ENCODE measurements around the gene KCNJ8.
"Not testable (repeated sequence)": the region's sequence is repeated elsewhere in the genome, so short reads cannot be mapped to it uniquely, and the experiment has no call there.

Gene KCNJ8

DNA sequence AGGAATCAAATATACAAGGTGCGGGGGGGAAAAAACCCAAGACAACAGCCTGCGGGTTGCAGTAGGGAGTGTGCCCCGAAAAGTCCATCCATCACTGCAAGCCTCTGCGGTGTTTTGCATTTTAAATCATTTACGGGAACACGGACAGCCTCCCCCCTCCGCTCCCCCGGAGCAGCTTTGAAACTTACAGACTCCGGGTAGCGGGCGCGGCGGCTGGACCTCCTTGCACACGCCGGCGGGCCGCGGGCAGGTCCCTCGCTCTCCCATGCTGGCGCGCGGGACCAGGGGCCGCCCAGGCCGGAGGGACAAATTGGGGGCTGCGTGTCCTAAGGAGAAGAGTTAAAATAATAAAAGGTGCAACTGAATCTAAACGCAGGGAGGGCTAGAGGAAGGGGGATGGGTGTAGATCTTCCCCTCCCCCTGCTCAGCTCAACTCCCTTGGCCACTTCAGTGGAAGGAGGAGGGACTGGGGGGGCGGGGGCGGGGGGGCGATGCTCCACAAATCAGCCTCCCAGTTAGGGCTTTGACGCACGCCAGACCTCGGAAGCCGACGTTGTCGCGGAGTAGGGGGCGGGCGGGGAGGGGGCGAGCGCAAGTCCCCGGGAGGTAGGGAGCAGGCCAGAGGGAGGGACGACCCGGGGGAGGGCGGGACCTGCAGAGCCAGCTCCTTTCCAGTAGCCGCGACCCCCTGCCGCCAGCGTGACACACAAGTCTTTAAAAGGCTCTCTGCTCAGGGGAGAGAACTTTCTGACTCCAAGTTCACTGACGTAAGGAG, at the start of gene KCNJ8:
TSS of gene KCNJ8 (minus strand) at position 349 of the 775 bp plus-strand sequence. CDS start 1,090 bp downstream, outside the sequence.
- peak; percentile 7 for DNase-seq (ENCODE audit: low read depth, low spot score)

- no peak for DNase-seq (ENCODE audit: low read depth, low spot score)
Measured at GRCh38 chr12:21823581-21823980, 49.1 kb upstream of the KCNJ8 start.

DNA sequence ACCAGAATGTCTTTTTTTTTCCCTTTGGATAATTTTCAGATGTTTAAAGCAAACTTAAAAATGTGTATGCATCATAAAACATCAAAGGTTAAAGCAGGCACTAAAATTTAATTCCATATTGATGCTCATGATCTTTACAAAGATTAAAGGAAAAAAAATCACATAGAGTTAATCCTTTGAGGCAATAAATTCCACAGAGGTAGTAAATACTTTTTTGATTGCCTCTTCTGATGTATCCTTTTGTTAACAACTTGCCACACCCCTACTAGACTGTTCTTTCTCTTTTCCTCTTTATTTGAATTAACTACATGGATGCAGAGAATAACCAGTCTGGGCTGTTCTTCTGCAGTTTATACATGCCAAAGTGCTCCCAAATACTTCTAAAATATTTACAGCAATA, 45.2 kb upstream of the KCNJ8 start:
- DNase-seq (ENCODE audit: low read depth, low spot score) = no peak

GRCh38 chr12:21819236-21819635, 44.7 kb upstream of the KCNJ8 start:
- no peak for DNase-seq (ENCODE audit: low read depth, low spot score)

- no peak for DNase-seq (ENCODE audit: low read depth, low spot score)
Measured at GRCh38 chr12:21818627-21819026, 44.1 kb upstream of the KCNJ8 start.

DNA sequence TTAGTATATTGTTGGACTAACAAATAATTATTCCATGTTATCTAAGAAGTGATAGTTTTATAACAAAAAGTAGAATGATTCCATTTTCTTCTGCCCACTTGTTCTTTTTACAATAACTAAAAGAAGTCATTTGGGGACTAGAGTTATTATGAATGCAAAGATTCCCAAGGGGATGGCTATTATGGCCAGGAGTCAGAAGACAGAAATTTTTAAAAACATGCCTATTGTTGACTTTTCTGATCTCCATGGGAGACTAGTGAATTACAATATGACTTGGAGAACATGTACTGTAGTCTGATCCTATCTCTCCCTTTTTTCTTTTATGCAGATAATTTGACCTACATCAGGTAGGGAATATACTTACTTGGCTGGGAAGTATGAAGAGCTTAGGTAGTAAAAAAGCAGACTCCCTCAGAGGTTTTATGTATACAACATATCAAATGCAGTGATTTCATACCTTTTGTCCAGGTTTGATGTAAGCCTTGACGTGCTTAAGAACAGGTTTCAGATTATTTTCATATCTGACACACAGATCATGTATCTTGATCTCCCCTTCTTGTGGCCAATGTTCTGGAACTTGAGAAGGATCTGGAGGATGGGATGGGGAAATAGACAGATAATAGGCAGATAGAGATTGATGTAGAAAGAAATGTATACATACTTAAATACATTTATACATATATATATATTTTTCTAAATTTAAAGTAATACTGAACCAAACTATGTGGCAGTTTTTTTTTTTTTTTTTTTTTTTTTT, 41.0 kb upstream of the KCNJ8 start:
- DNase-seq (ENCODE audit: low read depth, low spot score) = no peak

GRCh38 chr12:21814814-21815213, 40.3 kb upstream of the KCNJ8 start:
- DNase-seq (ENCODE audit: low read depth, low spot score) = no peak

GRCh38 chr12:21814327-21814726, 39.8 kb upstream of the KCNJ8 start:
- no peak for DNase-seq (ENCODE audit: low read depth, low spot score)

DNA sequence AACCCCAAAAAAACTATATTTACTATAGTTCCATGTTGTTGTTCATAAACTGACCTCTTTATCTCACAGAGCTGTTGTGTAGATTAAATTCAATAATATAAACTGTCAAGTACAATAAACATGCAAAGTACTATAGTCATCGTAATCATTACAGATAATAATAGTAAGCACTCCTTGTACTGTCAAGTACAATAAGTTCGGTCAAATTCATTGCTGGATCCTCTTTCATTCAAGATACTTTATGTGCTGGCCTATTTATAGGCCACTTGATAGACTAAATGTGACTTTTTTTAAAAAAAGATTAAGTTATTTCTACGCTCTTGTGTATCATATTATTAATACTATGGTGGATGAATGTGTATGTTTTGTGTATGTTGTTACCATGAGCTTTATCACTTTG, 39.2 kb upstream of the KCNJ8 start:
- no peak for DNase-seq (ENCODE audit: low read depth, low spot score)

DNA sequence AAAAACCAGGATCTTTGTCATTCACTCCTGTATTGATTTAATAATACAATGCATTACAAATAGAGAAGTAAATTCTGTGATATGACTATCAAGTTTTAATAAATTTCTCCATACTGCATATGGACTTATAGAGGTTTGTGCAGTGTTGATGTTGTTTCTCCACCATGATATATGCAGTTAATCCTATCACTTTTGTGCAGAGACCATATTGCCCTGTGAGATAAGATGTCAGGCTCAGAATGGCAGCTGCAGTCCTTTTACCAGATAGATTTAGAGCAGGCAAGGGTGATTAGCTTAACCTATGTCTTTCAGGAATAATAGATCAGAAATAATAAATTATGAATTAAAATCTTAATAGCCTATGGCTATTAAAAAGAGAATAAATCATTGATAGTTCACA, 38.6 kb upstream of the KCNJ8 start:
- DNase-seq (ENCODE audit: low read depth, low spot score) = no peak

DNA sequence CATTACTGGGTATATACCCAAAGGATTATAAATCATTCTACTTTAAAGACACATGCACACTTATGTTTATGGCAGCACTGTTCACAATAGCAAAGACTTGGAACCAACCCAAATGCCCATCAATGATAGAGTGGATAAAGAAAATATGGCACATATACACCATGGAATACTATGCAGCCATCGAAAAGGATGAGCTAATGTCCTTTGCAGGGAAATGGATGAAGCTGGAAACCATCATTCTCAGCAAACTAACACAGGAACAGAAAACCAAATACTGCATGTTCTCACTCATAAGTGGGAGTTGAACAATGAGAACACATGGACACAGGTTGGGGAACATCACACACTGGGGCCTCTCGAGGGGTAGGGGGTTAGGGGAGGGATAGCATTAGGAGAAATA, 37.8 kb upstream of the KCNJ8 start:
- DNase-seq (ENCODE audit: low read depth, low spot score) = not testable (repeated sequence)

- DNase-seq (ENCODE audit: low read depth, low spot score) = no peak
Measured at GRCh38 chr12:21809100-21809499, 34.6 kb upstream of the KCNJ8 start.

DNA sequence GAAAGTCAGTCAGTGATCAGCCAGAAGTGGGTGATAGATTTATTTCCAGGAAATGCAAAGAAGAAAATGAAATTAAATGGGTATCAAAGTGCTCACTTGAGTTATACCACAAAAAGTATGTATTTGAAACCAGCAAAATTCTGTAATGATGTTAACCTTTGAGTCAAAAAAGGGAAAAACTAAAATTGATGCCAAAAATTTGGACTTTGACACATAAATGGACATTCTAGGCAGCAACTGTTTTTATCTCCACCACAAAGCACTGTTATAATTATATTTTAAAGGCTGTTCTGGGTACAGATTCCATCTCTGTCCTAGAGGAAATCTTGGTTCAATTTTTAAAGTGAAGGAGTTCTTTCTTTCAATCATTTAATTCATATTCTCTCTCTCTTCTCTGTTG, 31.7 kb upstream of the KCNJ8 start:
- DNase-seq (ENCODE audit: low read depth, low spot score) = no peak

DNA sequence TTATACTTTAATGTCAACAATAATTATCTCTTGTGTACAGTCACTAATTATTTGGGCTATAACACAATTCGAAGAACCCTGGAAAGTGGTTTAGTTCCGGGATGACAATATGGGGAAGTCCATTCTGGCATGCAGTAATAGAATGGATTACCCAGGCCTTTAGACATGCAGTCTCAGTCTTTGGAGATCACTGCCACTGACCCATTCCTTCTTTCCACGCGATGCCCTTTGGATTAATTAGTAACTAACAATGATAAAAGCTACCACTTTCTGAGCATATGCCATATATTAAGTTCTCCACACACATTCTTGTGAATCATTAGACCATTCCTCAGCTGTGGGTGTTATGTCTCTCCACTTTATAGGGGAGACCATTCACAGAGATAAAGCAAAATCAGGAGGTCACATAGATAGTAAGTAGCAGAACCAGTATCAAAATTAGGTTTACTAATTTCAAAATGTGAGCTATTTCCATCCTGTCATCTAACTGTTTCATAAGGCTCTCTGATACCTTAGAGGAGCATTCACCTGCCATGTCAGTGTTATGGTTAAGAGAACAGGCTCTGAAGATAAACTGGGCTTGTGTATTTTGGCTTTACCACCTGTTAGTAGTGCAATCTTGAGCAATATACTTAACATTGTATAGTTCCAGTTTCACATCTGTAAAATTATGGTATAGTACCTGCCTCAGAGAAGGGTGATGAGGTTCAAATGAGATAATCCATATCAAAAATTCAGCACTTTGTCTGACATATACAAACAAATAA, 27.2 kb upstream of the KCNJ8 start:
- no peak for DNase-seq (ENCODE audit: low read depth, low spot score)

DNA sequence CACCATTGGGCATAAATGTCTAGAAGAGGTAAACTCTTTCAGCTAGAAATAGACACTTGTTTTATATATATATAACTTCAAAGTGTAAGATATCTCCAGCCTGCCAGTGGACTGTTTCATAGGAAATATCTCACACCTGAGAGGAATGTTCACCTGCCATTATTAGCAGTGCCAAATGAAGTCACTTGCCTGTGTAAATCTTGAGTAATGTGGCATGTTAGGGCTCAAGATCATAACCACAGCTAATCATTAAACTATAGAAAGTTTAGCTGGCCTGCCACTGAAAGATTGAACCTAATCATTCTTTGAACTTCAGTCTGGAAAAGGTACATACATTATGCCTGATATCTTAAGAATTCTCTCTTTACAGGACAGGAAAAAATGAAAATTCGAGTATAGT, 25.5 kb upstream of the KCNJ8 start:
- no peak for DNase-seq (ENCODE audit: low read depth, low spot score)

DNA sequence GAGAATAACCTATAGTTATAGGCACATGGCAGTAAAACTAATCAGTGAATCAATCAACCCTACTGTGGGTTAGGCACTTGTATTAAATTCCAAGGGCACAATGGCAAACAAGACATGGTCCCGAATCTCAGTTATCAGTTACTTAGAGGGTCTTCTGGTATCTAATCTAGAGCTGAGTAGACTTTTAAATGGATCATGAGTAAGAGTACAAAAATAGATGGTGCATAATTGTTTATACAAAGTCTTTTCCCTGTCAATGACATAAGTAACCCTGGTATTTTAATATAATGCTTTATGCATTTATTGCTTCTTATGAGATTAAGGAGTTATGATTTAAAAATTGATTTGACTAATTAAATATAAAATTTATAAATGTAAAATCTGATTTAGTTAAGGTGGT, 23.0 kb upstream of the KCNJ8 start:
- DNase-seq (ENCODE audit: low read depth, low spot score) = no peak

- no peak for DNase-seq (ENCODE audit: low read depth, low spot score)
Measured at GRCh38 chr12:21795648-21796328, 21.3 kb upstream of the KCNJ8 start.

DNA sequence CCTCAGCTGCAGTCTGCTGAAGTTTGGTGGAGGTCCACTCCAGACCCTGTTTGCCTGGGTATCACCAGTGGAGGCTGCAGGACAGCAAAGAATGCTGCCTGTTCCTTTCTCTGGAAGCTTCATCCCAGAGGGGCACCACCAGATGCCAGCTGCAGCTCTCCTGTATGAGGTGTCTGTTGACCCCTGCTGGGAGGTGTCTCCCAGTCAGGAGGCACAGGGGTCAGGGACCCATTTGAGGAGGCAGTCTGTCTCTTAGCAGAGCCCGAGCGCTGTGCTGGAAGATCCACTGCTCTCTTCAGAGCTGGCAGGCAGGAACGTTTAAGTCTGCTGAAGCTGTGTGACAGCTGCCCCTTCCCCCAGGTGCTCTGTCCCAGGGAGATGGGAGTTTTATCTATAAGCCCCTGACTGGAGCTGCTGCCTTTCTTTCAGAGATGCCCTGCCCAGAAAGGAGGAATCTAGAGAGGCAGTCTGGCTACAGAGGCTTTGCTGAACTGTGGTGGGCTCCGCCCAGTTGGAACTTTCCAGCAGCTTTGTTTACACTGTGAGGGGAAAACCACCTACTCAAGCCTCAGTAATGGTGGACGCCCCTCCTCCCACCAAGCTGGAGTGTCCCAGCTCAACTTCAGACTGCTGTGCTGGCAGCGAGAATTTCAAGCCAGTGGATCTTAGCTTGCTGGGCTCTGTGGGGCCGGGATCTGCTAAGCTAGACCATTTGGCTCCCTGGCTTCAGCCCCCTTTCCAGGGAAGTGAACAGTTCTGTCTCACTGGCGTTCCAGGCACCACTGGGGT, 20.5 kb upstream of the KCNJ8 start:
- not testable (repeated sequence) for DNase-seq (ENCODE audit: low read depth, low spot score)

DNA sequence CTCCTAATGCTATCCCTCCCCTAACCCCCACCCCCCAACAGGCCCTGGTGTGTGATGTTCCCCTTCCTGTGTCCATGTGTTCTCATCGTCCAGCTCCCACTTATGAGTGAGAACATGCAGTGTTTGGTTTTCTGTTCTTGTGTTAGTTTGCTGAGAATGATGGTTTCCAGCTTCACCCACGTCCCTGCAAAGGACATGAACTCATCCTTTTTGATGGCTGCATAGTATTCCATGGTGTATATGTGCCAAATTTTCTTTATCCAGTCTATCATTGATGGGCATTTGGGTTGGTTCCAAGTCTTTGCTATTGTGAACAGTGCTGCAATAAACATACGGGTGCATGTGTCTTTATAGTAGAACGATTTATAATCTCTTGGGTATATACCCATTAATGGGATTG, 15.2 kb upstream of the KCNJ8 start:
- not testable (repeated sequence) for DNase-seq (ENCODE audit: low read depth, low spot score)

GRCh38 chr12:21788089-21788983, 13.8 kb upstream of the KCNJ8 start:
- no peak for DNase-seq (ENCODE audit: low read depth, low spot score)

Data from iPS DF 19.7 (cell line).